GM18519 (cell line): ENCODE results near the gene ERICH6B.

Source experiments
- ATAC-seq: cut with Tn5 transposase; IDR thresholded peaks from one replicate; pipeline ENCODE4 v1.9.1; 2021; ENCODE audit warnings: mild to moderate bottlenecking, moderate library complexity; ENCODE audit not compliant: unreplicated experiment, low FRiP score

ERICH6B gene

DNA sequence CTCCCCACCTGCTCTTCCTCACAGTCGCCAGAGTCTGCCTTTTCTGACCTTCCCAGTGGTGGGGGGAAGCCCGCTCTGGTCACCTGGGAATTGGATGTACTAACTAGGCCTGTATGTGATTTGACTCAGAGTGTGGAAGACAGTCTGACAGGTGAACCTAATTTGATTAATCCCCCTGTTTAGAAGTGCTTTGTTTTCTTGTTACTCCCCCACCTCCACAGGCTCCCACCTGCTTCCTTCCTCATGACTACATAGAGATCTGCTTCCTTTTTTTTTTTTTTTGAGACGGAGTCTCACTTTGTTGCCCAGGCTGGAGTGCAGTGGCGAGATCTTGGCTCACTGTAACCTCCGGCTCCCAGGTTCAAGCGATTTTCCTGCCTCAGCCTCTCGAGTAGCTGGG, 106.8 kb downstream of the ERICH6B start:
- no peak for ATAC-seq

DNA sequence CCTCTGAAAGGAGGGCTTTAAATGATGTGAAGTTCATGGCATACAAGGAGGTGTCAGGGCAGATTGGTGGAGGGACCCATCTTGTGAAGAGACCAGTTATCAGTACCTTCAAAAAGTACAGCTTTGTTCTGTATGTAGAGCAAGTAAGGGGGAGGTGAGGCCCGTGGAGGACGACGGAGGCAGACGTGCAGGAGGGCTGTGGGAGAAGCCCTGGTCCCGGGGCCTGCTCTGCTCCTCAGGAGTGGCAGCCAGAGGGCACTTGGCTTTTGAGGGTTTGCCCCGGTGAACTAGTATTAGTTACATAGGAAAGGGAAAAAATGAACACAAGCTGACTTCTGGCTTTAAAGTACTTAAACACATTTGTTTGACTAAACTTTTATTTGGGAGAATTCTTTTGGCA, 108.7 kb downstream of the ERICH6B start:
- ATAC-seq, result no peak

- no peak for ATAC-seq
Observed at GRCh38 chr13:45503658-45504057, 111.9 kb downstream of the ERICH6B start.

DNA sequence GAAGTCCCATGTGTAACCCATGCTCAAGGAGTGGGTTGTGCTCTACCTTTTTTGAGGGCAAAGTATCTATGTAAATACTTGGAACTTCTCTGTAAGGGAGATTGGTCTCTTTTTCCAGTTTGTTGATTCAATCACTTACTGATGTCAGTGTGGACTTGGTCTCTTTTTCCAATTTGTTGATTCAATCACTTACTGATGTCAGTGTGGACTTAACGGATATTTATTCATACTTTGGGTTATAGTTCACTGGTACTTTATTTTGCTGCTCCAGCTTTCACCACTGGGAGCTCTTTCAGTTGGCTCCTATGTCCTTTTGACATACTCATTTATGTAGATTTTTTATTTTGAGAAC, 114.4 kb downstream of the ERICH6B start:
- no peak for ATAC-seq

DNA sequence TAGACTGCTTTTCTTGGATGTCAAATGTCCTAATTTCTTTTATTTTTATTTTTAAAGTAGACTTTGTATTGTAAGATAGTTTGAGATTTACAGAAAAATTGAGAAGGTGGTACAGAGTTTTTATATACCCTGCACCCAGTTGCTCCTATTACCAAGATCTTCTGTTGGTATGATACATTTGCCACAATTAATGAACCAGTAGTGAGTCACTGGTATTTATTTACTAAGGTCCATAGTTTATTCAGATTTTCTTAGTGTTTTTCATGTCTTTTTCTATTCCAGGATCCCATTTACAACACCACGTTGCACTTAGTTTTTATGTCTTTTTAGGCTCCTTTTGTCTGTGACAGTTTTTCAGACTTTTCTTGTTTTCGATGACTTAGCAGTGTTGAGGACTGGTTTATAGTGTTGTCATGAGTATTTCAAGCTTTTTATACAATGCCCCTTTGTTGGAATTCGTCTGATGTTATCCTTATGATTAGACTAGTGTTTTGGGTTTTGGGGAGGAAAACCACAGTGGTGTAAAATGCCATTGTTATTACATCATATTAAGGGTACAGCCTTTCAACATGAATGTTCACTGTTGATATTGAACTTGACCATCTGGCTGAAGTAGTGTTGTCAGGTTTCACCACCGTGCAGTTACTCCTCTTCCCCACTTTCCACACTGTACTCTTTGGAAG, 114.9 kb downstream of the ERICH6B start:
- no peak for ATAC-seq

- no peak for ATAC-seq
Observed at GRCh38 chr13:45496942-45497341, 118.6 kb downstream of the ERICH6B start.

GRCh38 chr13:45492538-45492937, 123.0 kb downstream of the ERICH6B start:
- no peak for ATAC-seq
